AG09319 (cell line): ENCODE results near the gene VTCN1.

Experiments used
- DNase-seq: peaks from one replicate; pipeline ENCODE4 v3.0.0-alpha.2; 2010; ENCODE audit warnings: low read depth; ENCODE audit errors: extremely low read depth
- TF ChIP-seq, protein P1 (sequence below): IDR thresholded peaks from 2 replicates; pipeline ENCODE4 v1.5.1; 2011; ENCODE audit warnings: low read depth, mild to moderate bottlenecking, inconsistent platforms, low read length, moderate library complexity

VTCN1 gene

DNA sequence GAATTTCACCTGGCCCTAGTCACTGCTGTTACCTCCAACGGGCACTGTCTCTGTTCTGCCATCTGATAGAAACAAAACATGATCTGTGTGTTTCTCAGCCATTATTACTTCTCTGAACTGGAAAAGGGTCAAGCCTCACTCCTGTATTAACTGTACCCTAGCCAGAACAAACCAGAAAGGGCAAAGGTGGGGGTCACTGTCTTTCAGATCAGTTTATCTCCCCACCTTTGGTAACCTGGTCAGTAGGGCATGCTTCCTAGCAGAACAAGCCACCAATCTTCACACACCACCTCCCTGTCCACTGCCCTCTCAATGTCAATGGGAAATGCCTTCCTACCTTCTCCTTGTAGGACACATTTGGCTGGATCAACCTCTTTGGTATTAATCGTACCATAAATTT is 93.0 kb downstream of the VTCN1 start:
- DNase-seq: no peak
- TF ChIP-seq, protein P1, sequence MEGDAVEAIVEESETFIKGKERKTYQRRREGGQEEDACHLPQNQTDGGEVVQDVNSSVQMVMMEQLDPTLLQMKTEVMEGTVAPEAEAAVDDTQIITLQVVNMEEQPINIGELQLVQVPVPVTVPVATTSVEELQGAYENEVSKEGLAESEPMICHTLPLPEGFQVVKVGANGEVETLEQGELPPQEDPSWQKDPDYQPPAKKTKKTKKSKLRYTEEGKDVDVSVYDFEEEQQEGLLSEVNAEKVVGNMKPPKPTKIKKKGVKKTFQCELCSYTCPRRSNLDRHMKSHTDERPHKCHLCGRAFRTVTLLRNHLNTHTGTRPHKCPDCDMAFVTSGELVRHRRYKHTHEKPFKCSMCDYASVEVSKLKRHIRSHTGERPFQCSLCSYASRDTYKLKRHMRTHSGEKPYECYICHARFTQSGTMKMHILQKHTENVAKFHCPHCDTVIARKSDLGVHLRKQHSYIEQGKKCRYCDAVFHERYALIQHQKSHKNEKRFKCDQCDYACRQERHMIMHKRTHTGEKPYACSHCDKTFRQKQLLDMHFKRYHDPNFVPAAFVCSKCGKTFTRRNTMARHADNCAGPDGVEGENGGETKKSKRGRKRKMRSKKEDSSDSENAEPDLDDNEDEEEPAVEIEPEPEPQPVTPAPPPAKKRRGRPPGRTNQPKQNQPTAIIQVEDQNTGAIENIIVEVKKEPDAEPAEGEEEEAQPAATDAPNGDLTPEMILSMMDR: no peak

DNA sequence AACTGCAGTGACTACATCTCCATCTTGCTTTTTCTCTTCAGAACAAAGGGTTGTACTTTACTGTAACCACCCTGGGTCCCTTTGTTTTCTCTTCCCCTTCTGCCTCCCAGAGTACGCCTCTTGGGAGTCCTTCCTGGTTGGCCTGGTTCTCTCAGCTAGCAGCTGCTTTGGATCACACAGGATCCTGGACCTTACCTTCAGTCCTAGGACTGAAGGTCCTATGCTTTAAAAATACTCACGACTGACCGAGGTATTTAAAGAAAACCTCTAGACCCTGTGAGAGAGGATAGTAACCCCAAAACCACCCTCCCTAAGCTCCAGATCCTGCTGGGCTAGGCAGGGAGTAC is 94.0 kb downstream of the VTCN1 start:
- no peak for DNase-seq
- TF ChIP-seq, protein P1: no peak

DNA sequence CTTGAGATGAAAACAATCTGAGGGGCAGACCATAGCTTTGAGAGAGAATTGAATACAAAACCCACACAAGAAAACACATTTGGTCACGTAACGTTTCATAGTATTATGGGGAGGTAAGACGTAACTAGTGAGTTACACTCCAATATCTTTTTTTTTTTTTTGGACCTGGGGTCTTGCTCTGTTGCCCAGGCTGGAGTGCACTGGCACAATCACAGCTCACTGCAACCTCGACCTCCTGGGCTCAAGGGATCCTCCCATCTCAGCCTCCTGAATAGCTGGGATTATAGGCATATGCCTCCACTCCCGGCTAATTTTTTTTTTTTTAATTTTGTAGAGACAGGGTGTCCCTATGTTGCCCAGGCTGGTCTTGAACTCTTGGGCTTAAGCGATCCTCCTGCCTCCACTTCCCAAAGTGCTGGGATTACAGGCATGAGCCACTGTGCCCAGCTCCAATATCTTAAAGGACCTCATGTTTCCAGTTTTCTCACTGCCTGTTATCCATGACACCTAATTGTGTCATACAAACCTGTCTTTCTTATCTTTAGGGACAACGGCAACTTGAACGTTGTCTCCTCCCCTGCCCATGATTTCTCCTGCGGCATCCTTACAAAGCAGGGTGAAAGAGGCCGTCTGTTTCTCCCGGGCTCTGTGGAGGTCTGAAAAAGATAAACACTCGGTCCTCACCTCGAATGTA is 94.5 kb downstream of the VTCN1 start:
- TF ChIP-seq, protein P1: no peak
- no peak for DNase-seq

DNA sequence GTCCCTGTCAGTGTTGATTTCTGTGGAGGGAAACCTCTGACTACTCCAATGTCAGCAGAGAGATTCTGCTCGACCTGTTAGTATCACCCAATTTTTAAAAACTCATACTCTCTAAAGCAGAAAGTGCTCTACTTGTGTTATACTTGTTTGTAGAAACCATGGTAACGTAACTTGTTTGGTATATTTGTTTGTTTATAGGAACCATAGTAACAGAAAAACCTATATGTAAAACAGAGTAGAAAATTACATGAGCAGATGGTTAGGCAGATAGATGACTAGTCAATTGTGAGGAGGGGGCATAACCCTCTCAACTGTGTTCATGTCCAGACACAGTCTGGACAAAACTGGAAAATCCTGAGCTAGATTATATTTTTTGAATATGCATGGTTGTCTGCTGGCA is 95.8 kb downstream of the VTCN1 start:
- TF ChIP-seq, protein P1: no peak
- DNase-seq: no peak

DNA sequence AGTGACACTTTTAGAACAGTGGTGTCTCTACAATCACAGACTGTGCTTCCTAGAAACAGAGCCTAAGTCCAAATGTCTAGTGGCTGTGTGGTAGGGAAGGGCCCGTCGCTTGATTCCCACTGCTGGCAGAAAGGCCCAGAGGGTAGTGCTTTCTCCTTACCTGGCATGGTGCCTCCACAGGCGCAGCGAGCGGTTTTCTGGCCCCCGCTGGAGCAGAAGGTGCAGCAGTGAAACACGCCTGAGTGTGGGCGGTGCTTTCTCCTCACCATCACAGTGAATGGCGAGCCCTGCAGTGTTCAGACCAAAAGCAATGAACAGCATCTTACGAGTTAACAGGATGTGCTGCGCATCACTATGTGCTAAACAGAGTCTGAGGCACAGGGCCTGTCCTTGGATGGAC is 97.5 kb downstream of the VTCN1 start:
- DNase-seq: no peak
- TF ChIP-seq, protein P1: no peak

DNA sequence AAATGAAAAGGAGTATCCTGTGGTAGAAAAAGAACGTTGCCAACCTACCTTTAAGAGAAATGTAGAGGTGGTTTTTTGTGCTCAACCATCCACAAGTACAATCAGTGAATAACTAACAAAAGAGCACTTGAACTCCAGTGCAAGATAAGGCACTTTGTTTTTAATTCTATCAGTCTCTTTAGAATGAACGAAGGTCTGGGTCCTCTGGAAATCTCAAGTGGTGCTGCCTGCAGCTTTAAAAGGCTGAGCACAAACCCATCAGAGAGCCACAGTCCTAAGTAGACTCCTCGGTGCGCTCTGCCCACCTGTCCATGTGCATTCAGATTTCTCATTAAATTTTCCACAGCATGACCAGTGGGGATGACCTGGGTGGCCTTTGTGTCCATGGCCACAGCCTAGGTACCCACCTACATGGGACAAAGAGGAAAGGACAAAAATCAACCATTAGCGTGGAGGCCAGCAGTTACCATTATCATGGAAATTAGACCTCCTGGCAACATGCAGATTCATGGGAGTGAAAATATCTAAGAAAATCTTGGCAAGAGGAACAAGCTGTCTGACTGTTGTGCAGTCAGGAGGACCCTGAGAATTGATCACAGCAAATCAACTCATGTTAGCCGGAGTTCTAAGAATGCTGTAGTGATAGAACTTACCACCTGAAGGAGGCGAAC is 98.5 kb downstream of the VTCN1 start:
- no peak for DNase-seq

DNA sequence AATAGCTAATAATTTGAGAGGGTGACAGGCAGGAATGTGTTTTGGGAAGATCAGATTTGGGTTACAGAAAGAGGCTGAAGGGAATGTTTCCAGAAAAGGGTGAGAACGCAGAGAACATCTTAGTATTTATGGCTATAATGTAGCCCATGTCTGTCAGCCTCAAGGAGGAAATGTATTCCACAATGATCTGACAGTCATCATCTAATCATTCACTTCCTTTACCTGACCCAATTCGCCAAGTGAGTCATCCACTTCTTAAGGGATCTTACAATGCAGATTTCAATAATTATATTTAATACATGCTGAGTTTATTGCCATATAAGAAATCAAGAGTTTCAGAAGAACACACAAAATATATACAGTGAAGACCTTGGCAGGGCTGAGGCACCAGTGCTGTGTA is 100.0 kb downstream of the VTCN1 start:
- no peak for DNase-seq
- TF ChIP-seq, protein P1: no peak

More for the DNA sequence above, 98.5 kb downstream of the VTCN1 start:
- TF ChIP-seq, protein P1: no peak
